ENCODE data around the gene AP2S1. TPM values are rescaled to one million over a fixed set of nuclear protein-coding genes. Genes with fewer than 3 reads are reported as not detected.
"Not testable (repeated sequence)": the region's sequence is repeated elsewhere in the genome, so short reads cannot be mapped to it uniquely, and the experiment has no call there.

Gene AP2S1
- total and polyA plus RNA-seq, 12 donors = 68.7 to 192 (median 80.7) TPM

DNA sequence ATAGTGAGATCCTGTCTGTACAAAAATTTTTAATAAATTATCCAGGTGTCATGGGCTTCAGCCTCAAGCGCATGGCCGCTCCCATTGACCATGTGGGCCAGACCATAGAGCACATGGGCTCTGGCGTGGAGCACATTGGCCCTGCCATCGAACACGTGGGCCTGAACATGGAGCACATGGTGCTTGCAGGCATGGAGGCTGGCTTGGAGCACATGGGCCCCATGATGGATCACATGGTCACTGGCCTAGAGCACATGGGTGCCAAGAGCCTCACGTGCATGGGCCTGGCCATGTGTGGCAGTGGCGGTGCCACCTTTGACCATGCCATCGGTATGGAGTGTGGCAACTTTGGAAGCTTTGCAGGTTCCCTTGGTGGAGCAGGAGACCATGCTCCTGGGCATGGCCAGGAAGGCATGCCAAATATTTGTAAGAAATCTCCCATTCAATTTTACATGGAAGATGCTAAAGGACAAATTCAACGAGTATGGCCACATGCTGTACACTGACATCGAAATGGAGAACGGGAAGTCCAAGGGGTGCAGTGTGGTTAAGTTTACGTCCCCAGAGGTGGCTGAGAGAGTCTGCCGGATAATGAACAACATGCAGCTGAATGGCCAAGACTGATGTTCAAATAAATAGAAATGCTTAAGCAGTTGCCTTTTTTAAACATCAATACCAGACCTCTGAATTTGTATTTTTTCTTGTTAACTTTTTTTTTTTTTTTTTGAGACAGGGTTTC lies 40.9 kb downstream of the AP2S1 start:
- Histone ChIP-seq H3K4me3 (no peak overlapping the region), H3K4me1 (peaks cover 0 to 20% (median 6%) of the 10 kb centered on the region in 9 donors), H3K9me3 (no peaks in the 10 kb centered on the region), H3K27me3 (no peaks in the 10 kb centered on the region), H3K27ac (no peak overlapping the region), H3K36me3 (no peaks in the 10 kb centered on the region)
- no peak for DNase-seq
- intact Hi-C loops (cut with DNase I) = no loop called here
- TF ChIP-seq, protein P1, sequence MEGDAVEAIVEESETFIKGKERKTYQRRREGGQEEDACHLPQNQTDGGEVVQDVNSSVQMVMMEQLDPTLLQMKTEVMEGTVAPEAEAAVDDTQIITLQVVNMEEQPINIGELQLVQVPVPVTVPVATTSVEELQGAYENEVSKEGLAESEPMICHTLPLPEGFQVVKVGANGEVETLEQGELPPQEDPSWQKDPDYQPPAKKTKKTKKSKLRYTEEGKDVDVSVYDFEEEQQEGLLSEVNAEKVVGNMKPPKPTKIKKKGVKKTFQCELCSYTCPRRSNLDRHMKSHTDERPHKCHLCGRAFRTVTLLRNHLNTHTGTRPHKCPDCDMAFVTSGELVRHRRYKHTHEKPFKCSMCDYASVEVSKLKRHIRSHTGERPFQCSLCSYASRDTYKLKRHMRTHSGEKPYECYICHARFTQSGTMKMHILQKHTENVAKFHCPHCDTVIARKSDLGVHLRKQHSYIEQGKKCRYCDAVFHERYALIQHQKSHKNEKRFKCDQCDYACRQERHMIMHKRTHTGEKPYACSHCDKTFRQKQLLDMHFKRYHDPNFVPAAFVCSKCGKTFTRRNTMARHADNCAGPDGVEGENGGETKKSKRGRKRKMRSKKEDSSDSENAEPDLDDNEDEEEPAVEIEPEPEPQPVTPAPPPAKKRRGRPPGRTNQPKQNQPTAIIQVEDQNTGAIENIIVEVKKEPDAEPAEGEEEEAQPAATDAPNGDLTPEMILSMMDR (IDR thresholded peaks at IDR 0.05) = no peak
- no peak for ATAC-seq
- 91% methylated on average over 13 of the region's 13 CpGs for WGBS, 2 donors

DNA sequence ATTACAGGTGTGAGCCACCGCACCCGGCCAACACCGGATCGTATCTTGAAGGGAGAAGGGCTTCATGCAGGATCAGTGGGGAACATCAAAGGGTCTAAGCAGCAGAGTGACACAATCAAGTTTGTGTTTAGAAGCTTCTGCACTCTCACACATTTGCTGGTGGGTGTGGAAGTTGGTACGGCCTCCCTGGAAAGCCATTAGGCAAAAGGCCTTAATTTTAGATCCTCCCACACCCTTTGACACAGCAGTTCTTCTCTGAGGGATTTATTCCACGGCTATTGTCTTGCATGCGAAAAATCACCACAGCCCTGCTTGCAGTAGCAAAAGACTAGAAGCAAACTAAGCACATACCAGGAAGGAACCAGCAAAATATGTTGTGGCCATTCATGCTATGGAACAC lies 44.0 kb downstream of the AP2S1 start:
- DNase-seq (no peak), ATAC-seq (no peak)
- H3K4me3 ChIP-seq = no peak overlapping the region
- no peaks in the 10 kb centered on the region for H3K4me1 ChIP-seq
- intact Hi-C loops (cut with DNase I) = no loop called here
- no peaks in the 10 kb centered on the region for H3K9me3 ChIP-seq
- H3K27ac ChIP-seq = no peak overlapping the region
- H3K36me3 ChIP-seq = no peaks in the 10 kb centered on the region
- TF ChIP-seq, protein P1 (IDR thresholded peaks at IDR 0.05) = no peak
- H3K27me3 ChIP-seq = no peaks in the 10 kb centered on the region
- 82 to 88% methylated on average over 7 of the region's 7 CpGs for WGBS, 2 donors

DNA sequence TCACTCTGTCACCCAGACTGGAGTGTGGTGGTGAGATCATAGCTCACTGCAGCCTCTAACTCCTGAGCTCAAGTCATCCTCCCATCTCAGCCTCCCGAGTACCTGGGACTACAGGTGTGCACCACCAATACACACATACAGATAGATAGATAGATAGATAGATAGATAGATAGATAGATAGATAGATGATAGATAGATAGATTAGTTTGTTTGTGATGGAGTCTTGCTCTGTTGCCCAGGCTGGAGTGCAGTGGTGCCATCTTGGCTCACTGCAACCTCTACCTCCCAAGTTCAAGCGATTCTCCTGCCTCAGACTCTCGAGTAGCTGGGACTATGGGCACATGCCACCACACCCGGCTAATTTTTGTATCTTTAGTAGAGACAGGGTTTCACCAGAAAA lies 46.2 kb downstream of the AP2S1 start:
- ATAC-seq; H3K36me3 ChIP-seq; DNase-seq; H3K27me3 ChIP-seq; H3K4me3 ChIP-seq; H3K27ac ChIP-seq; intact Hi-C loops (cut with DNase I); H3K4me1 ChIP-seq; H3K9me3 ChIP-seq: not testable (repeated sequence)
- WGBS, 2 donors = 91 to 93% methylated on average over 4 of the region's 4 CpGs

DNA sequence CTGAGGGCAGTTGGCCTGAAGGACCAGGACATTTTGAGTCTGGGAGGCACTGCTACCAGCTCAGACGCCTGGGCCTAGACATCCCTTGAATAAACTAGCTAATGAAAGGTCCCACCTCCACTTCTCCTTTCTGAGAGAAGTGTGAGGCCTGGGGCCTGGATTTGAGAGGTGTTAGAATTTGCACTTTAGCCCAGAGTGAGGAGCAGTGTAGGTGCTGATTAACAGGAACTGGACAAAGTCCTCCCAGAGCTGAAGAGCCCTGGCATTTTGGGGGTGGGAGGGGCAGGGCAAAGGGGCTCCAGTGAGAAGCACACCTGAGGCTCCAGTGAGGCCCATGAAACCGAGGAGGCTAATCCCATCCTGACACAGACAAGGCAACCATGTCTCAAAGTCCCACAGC lies 47.1 kb downstream of the AP2S1 start:
- ATAC-seq = no peak

DNA sequence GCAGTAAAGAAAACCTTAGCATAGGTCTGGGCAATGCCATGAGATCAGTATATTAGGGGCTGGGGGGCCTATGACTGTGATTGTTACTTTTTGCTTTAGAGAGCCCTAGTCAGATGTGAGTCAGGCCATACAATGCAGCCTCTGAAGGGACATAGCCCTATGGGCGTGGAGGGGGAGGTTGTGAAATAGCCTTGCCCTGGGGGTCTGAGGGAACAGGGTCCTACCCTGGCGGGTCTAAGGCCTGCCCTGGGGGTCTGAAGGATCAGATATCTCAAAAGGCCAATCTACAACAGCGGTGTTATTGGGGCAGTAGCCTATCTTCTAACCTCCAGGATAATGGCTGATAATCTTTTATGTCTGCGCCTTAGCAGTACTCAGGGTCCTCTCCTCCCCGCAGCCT lies 48.5 kb downstream of the AP2S1 start:
- TF ChIP-seq, protein P1 (IDR thresholded peaks at IDR 0.05) = no peak
- no peaks in the 10 kb centered on the region for H3K4me1 ChIP-seq
- H3K36me3 ChIP-seq = no peaks in the 10 kb centered on the region
- H3K27me3 ChIP-seq = no peaks in the 10 kb centered on the region
- intact Hi-C loops (cut with DNase I) = no loop called here
- H3K27ac ChIP-seq = no peak overlapping the region
- 96 to 97% methylated on average over 5 of the region's 5 CpGs for WGBS, 2 donors
- H3K9me3 ChIP-seq = no peaks in the 10 kb centered on the region
- DNase-seq (no peak), ATAC-seq (no peak)
- H3K4me3 ChIP-seq = no peak overlapping the region

More for the DNA sequence above, 47.1 kb downstream of the AP2S1 start:
- TF ChIP-seq, protein P1 (IDR thresholded peaks at IDR 0.05) = no peak
- DNase-seq = no peak
- Histone ChIP-seq H3K27me3 (no peaks in the 10 kb centered on the region), H3K4me1 (no peaks in the 10 kb centered on the region), H3K4me3 (no peak overlapping the region), H3K27ac (no peak overlapping the region), H3K36me3 (no peaks in the 10 kb centered on the region), H3K9me3 (no peaks in the 10 kb centered on the region)
- 80% methylated on average over 2 of the region's 2 CpGs for WGBS, 2 donors
- intact Hi-C loops (cut with DNase I) = no loop called here

Measured in heart right ventricle (tissue), 16 donors.